CD4-positive, alpha-beta T cell treated with Interleukin-17A for 4 hours (primary cell): Measurements from ENCODE around the gene TIAL1.
"Not testable (repeated sequence)": the region's sequence is repeated elsewhere in the genome, so short reads cannot be mapped to it uniquely, and the experiment has no call there.

Experiments used
- DNase-seq: peaks from one replicate; pipeline ENCODE4 v3.0.0-alpha.2; 2020; ENCODE audit warnings: mixed read lengths

The TIAL1 gene

DNA sequence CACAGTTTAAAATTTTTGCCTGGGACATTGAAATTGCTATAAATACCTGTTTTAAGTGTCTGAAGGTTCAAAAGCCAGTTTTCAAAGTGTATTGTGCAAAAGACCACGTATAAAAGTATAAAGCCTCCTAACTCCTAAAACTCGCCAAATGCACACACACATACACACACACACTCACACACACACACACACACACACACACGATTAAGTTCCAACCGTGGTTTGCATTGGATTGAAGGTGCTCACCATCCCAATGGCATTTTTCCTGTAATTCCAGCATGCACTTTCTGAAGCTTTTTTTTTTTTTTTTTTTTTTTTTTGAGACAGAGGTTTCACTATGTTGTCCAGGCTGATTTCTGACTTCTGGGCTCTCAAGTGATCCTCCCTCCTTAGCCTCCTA is 51.5 kb downstream of the TIAL1 start:
- DNase-seq = no peak

DNA sequence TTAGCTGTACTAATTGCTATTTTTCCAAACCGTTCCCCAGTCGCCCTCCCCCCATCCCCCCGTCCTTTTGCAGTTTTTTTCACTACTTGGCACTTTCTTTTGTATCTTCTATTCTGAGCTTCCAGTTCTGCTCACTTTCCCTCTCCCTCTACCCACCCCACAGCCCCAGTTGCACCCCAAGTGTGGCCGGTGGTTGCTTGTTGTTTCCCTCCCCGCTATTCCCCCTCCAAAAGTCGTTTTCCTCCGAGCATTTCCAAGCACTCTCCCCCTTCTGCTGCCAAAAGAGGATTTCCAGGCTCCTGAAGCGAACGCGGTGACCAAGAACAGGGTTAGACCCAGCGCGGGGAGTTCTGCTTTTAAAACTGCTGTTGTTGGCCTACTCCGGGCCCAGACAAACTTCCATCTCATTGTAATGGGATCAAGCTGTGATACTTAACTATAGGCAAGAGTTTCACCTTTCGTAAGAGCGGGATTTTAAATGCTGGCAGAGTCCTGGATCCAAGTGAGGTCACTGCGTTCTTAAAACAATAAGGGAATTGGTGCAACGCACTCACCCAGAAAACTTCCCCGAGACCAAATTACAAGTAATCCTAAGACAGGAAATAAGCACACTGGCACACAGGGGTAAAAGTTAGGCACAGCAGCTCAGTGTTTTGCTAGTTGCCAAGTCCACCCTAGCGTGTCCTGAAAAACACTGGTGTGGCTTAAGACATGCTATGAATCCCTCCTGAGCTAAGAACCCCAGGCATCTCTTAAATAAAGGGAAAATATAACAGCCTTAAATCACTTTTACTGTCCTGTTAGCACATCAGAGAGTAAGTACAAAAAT is 52.7 kb downstream of the TIAL1 start:
- DNase-seq = no peak

DNA sequence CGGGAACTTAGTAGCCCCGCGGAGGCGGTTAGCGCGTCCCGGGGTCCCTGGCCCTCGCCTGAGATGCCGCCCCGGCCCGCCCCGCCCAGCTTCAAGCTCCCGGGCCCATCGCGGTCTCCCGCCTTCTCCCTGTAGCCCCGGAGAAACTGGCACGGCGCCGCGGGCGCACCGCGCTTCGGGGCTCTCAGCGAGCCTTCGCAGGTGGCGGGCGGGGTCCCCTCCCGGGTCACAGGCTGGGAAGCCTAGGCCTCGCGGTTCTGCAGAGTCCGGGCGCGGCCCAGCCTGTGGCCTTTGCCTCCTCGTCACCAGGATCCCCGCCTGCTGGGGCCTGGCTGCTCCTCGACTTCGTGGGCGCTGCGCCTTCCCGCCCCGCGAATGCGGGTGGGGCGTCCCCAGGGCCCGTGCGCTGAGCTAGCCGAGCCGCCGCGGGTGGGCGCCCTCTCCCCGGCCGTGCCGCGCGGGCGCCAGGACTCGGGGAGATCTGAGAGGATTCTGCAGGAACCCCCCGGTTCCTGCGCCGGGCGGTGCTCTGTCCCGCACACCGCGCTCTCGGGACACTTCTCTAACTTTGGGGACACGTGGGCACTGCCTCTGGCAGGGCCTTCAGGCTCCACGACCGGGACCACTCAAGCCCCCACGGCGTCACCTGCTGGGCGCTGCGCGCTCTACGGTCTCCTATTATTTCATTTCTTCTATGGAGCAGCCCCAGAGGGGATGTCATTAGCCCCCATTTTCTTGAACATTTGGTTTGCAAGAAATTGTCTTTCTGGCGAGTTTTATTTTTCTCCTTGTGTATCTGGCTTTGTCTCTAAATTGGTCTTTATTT is 53.6 kb downstream of the TIAL1 start:
- peak; percentile 81 for DNase-seq

DNA sequence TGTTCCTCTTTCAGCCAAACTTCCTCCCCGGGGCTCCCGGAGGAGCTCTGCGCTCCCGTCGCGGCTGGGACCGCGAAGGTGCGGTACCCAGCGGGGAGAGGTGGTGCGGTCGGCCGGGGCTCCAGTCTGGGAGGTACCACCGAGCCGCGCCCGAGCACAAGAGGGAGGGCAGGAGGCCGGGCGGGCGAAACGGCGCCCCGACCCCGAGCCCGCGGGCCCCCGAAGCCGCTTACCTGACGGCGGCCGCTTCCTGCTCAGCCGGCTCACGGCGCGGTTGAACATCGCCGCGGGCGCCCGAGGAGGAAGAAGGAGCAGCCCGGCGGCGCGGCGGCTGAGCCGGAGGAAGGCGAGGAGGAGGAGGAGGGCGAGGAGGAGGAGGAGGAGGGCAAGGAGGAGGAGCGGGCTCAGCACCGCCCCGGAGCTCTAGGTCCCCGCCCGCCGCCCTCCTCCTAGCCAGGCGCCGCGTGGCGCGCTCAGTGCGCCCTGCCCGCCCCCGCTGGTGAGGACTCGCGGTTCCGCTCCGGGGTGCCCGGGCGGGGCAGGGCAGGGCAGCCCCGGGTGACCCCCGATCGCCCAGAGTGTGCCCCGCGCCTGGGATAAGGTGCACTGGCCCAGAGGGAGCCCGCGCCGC is 54.3 kb downstream of the TIAL1 start, which contains the start of gene RGS10:
RGS10 (minus strand) TSS at position 363 of the 631 bp plus-strand sequence; CDS start at position 282, 81 bp downstream.
- DNase-seq = peak; percentile 94

DNA sequence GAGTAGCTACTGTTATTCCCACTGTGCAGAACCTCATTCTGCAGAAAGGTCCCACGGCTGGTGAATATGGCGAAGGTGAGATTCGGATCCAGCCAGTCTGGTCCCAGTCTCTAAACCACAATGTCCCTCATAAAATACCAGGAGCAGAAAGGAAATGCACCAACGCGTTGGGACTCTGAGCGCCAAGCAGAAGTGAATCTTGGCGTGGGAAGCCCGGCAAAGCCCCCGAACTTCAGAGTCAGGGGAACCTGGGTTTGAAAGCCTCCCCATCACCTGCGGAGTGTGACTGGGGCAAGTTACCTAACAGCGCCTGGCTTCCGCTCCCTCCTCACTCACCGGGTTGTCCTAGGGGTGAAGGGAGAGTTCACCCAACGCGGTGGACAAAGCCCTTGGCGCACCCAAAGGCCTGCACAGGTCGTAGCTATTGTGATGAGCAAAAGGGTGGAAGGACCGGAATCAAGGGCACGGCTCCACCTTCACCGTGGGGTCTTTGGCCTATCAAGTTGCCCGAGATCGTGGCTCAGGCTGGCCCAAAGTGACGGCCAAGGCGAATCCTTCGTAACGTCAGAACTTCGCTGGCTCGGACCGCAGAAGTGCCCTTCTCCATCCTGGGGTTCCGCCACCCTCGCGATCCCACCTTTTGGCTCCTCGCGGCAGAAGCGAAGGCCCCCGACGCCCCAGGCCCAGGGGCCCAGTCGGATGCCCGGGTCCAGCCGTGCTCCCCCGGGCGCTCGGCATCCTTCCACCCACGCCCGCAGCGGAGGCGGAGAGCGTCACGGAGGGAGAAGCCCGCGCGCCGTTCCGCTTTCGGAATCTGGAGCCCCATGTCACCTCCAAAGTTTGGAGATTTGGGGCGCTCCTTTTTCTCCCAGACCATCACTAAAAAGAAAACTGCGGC is 55.1 kb downstream of the TIAL1 start:
- peak; percentile 66 for DNase-seq

DNA sequence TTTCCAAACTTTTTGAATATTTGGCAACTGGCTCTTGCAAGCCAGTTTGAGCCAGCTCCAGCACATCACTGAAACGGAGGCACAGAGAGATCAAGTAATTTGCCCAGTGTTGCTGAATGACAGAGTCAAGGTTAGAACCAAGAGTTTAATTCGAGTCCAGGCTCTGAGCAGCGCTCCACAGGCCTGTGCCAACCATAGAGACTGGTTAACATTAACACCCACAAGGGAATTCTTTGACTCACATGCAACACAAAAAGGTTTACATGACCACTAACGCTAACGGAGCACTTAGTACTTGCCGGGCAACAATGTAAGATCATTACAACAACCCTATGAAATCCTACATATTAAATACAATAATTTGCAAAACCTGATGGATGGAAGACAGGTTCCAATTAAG is 55.7 kb downstream of the TIAL1 start:
- DNase-seq = no peak

DNA sequence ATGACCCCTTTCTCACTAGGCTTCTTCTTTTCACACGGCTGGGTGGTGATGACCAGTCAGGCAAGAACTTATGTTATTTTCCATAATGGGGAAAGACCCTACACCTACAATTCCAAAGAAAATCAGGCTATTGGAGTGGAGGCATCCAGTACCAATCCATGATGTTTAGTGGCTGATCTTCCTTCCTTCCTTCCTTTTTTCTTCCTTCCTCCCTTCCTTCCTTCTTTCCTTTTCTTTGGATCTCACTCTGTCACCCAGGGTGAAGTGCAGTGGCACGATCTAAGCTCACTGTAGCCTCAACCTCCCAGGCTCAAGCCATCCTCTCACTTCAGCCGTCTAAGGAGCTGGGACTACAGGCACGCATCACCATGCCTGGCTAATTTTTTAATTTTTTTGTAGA is 56.7 kb downstream of the TIAL1 start:
- DNase-seq = no peak

DNA sequence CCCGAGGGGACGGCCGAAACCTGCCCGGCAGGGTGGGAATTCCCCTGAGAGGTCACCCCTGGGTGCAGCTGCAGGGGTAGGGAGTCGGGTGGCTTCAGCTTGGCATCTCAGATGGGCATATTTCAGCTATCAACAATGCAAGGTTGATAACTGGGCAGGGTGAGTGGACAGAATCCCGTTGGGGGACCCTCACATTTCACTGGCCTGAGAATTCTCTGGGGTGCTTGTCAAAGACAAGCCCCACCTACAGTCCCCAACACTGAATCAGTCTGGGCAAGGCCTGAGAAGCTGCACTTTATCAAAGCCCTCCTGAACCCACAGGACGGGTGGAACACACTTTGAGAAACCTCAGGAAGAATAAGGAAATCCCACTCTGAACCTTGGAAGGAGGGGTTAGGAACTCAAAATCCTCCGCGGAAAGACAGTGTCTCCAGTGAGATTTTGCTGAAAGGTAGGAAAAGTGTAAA is 57.4 kb downstream of the TIAL1 start:
- DNase-seq = no peak

DNA sequence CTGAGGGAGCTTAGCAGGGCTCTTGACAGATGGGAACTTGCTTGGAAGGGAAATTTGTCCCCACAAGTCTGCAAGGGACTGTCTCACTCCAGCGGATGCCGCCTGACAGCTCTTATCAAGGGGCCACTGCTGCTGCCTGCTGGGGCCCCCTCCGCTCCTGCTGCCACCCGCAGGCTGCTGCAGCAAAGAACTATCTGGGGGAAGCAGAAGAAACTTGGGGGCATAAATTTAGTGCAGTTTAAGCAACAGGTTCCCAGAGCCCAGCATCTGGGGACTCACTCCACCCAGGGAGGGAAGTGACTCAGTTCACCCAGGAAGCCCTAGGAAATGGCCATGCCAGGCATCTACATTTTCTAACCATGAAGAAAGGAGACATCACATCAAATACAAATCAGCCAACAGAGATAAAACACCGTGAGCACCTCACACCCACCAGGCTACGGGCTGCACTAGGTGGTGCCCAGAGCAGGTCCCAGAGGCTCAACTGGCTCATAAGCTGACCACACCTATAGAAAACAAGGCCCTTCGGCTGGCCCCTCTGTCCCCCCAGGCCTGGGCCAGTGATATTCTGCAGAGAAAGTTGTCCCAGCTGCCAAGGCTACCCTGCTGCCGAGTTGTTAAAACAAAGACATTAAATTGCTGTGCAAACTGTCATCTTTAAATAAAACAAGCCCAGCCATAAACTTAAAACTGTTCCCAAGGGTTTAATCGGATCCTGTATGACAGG is 58.0 kb downstream of the TIAL1 start:
- DNase-seq = peak; percentile 65

DNA sequence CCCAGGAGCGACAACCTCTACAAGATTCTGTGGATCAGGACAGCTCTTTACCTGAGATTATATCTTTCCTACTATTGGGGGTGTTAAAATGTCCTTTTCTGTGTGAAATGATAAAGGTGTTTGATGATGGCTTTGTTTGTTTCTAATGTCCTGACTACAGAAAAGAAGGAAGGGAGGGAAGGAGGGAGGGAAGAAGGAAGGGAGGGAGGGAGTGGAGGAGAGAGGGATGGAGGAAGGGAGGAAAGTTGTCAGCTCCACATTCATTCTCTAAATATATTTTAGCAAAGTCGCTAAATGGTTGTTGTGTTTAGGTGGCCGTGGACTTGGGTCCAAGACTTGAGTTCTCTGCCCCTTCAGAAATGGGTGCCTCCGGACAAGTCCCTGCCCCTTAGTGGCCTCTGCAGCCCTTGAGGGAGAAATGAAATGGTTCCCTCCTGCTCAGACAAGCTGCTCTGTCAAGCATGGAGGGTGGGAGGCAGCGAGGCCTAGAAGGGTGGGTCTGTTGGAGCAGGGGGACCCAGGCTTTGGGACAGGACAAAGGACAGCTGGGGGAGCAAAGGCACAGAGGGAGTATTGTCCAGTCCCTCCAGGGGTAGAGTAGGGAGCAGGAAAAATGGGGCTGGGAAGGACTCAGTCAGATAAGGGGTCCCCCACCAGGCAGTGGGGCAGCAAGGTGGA is 58.7 kb downstream of the TIAL1 start:
- DNase-seq = no peak

DNA sequence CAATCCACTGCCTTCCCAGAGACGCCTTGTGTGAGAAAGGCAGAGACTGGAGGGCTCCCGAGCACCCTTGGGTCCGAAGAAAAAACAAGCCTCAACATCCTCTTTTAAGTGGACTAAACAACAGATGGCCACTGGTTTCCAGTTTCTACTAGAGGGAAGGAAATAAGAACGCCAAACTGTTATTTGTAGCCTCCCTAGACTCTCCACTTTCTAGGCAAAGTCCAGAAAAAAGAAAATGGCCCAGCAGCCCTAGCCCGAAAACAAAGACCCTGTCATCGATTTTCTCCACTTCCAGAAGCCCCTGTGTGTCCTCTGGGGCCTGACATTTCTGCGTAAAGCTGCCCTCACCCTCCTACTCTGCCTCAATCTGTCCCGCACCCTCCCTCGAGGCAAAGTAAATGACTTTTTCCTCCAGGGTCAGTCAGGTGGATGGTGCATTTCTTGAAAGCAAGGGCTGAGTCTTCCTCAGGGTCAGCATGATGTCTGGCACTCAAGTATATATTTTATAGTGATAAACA is 60.2 kb downstream of the TIAL1 start:
- no peak for DNase-seq

DNA sequence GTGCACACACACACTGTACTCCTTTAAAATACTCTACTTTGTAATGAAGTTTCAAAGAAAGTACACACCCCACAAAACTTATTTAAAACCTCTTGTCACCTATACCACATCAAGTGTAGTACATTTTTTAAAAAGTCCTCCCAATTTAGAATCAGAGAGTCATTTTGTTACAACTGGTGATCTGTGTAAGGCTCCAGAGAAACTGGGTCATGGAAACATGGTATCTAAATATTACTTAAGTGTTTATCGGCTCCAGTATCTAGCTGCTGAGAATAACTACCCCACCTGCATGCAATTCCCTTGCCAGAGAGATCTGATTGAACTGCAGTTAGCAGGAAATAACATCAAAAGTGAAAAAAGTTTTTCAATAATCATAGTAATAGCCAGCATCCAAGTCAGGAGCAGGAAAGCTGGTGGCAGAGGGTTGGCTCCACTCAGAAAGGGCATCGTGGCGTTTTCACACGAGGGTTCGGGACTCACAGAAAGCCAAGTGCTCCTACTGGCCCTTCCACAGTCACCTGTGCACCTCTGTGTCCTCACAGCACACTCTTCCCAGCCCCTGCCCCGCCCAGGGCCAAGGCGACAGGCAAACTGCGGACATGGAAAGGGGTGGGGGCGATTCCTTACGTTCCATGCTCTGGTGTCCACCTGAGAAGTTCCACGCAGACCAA is 60.8 kb downstream of the TIAL1 start:
- DNase-seq = no peak

DNA sequence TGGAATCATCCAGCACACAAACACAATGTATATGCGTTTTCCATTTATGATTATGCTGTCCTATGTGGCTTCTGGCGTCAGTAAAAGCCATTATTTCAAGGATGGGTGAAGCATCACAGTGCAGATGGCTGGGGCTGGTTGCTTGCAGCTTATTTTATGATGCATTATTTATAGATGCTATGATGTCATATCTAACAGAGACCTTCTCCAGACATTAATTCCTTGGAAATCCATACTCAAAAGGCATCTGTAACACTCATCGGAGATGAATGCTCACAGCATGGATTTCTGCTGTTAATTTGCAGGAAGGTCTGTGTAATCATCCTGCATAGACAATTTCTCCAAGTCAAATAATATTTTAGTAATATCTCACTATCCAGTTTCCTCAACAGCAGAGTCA is 61.5 kb downstream of the TIAL1 start:
- DNase-seq = no peak

DNA sequence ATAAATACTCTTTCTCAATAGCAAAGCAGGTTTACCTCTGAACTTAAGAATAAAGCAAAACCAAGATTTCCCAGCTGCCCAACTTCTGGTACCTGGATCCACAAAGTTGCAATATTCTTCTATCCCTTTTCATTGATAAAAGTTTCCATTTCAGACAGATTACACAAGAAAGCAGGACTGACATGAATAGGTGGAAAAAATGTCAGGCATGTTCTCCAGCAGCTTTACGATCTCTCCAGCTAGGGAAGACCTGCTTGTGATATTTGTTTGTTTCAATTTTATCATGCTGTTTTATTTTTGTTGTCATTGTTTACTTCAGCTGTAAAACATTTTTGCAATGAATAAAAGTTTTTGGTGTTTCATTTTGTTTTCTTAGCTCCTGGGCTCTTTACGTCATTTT is 63.3 kb downstream of the TIAL1 start:
- DNase-seq = no peak

DNA sequence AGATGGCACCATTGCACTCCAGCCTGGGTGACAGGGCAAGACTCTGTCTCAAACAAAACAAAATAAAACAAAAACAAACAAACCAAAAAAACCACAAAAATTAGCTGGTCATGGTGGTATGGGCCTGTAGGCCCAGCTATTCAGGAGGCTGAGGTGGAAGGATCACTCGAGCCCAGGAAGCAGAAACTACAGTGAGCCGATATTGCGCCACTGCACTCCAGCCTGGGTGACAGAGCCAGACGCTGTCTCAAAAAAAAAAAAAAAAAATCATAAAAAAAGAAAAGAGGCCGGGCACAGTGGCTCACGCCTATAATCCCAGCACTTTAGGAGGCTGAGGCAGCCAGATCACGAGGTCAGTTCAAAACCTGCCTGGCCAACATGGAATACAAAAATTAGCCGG is 64.0 kb downstream of the TIAL1 start:
- DNase-seq = not testable (repeated sequence)

DNA sequence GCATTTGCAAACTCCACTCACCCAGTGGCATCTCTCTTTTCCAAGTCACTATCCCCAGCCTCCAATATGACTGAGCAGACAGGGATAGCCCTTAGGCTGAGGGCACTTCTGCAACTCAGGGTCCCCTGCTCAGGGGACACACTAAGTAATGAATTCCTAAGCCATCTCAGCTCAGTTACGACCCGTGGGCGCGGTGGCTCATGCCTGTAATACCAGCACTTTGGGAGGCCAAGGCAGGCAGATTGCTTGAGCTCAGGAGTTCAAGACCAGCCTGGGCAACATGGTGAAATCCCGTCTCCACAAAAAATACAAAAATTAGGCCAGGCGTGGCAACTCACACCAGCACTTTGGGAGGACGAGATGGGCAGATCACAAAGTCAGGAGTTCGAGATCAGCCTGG is 64.5 kb downstream of the TIAL1 start:
- DNase-seq = not testable (repeated sequence)

DNA sequence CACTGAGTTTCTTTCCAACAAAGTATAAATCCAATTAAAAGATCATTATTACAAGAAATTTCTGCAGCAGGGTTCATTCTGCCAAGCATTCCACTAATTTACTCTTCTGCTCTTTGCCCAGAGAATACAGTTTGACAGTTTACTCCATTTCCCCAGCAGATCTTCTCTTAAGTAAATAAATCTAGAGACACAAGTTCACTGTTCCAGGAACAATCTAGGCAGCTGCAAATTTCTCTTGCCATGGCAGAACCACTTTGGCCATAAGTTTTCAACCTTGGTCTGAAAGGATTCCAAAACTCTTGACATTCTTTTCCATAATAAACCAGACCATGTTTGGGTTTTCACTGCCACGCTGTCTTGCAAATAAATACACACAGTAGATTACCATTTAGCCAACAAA is 65.7 kb downstream of the TIAL1 start:
- no peak for DNase-seq

DNA sequence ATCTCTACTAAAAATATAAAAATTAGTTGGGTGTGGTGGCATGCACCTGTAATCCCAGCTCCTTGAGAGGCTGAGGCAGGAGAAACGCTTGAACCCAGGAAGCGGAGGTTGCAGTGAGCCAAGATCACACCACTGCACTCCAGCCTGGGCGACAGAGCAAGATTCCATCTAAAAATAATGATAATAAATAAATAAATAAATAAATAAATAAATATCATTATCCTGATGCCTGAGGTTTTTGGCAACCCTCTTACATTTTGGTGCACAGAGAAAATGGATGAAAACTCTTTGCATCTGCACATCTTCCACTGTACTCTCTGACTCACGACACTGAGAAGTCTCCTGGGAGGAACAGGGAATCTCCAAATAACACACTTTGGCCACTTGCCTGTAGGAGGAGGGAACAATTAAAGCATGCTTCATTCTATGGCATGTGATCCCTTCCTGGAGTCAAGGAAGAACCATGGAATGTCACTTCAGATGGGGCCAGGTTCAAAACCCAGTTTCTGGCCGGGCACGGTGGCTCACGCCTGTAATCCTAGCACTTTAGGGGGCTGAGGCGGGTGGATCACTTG is 68.0 kb downstream of the TIAL1 start:
- DNase-seq = not testable (repeated sequence)
